AG09309 (cell line): ENCODE data around the gene BET1L.
A peak's percentile ranks its signal among the peaks of the same experiment; 100 is the strongest.

Source experiments
- DNase-seq: peaks from one replicate; pipeline ENCODE4 v3.0.0-alpha.2; 2010; ENCODE audit warnings: low read depth
- H3K4me3 ChIP-seq: 2 replicates; pipeline ENCODE4 v1.5.1; 2011; ENCODE audit warnings: mild to moderate bottlenecking, low read depth, low read length, moderate library complexity; ENCODE audit not compliant: control insufficient read depth
- CTCF ChIP-seq: IDR thresholded peaks from 2 replicates; pipeline ENCODE4 v1.5.1; 2011; ENCODE audit warnings: mild to moderate bottlenecking, low read depth, low read length, inconsistent platforms; ENCODE audit not compliant: insufficient read depth, control insufficient read depth; ENCODE audit errors: missing control alignments

Gene BET1L

DNA sequence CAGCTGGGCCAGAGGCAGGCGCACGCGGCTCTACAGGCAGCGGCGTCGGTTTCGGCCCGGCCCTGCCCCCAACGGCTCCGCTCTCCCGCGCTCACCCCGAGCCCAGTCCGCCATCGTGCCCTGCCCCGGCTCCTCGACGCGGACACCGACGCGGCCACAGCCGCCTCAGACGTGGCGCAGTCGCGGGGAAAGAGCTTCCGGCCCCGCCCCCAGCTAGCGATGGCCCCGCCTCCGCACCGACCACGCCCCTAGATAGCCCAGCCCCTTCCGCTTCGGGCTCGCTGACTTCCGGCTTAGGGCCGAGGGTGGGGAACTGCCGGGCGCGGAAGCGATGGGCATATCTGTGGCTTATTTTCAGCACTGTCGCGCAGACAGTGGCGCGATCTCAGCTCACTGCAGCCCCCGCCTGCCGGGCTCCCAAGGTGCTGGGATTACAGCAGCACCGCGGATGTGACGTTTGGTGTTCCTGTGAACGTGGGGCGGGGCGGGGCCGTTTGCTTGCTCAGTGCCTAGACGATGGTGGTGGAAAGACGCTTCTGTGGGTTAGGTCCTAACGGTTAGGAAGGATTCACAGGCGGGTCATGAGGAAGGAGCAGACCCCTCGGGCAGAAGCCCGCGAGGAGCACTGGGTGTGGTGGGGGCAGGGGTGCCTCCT, at the start of gene BET1L, which contains the start of gene RIC8A:
Gene BET1L, minus strand, starts transcription at position 192 of the 655 bp plus-strand sequence. Its CDS starts 78 bp downstream, at position 114.
Gene RIC8A, plus strand, starts transcription at position 501 of the 655 bp plus-strand sequence. CDS start 1,147 bp downstream, outside the sequence.
- no peak for TF ChIP-seq CTCF
- peak within 1 kb of the TSS; percentile 91 for H3K4me3 ChIP-seq
- DNase-seq = peak; percentile 97

- TF ChIP-seq CTCF = no peak
- no peak overlapping the region for H3K4me3 ChIP-seq
- DNase-seq = no peak
Measured at GRCh38 chr11:255816-256215, 48.6 kb upstream of the BET1L start.

GRCh38 chr11:255176-255575, 48.0 kb upstream of the BET1L start:
- no peak for TF ChIP-seq CTCF
- no peak for DNase-seq
- H3K4me3 ChIP-seq = no peak overlapping the region

- TF ChIP-seq CTCF = no peak
- no peak overlapping the region for H3K4me3 ChIP-seq
- DNase-seq = no peak
Measured at GRCh38 chr11:253886-254270, 46.7 kb upstream of the BET1L start.

DNA sequence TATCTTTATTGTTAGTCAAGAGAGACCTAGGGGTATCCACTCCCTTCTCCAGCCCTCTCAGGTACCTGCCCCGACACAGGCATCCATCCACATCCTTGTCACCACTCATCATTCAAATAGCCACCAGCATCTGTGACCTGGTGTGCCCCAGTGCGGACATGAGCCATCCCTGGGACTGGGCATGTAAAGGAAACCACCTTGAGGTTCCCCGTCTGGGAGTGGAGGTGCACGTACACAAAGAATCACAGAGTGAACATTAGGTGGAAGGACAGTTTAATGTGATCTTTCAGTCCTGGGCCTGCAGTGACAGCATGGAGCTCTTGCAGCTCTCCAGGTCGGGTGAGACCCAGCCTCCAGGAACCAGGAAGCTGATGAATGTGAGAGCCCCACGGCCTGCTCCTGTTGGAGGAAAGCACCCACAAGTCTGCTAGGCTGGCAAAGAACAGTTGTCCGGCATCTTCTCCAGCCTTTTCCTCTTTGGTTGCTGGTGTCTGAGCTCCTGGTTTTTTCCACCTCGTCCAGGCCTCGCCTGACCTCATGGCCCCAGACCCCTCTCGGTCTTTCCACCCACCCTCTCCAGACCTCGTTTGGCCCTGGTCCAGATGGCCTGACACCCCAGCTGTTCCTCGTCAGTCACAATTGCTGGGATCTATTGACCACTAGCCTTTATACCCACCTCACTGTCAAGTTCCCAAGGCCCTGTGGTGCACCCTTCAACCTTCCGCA, 46.1 kb upstream of the BET1L start:
- TF ChIP-seq CTCF = no peak
- no peak for DNase-seq
- no peak overlapping the region for H3K4me3 ChIP-seq

DNA sequence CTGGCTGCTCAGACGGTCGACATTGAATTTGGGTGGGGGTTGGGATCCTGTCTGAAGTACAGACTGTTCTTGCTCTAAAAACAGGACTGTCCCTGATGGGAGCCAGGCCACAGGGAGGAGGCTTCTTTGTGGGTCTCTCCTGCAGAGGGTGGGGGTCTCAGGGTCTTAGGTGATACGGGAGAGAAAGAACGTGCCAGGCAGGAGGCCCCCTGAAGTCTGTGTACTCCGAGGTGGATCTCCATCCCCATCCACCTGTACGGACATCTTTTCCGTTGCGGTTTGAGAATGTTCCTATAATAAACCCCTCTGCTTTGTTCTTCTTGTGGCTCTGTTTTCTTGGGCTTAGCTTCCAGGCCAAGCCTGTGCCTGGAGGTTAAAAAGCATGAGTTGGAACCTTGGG, 45.5 kb upstream of the BET1L start:
- no peak for TF ChIP-seq CTCF
- no peak for DNase-seq
- H3K4me3 ChIP-seq = no peak overlapping the region
